K562 (cell line): ENCODE measurements around the gene MBNL1. TPM values are rescaled to one million over a fixed set of nuclear protein-coding genes. Genes with fewer than 3 reads are reported as not detected.

ENCODE experiments used
- ATAC-seq: fragments of 200-7000 bp; cut with Tn5 transposase; 3 replicates; pipeline ENCODE4 v1.9.1; 2020; ENCODE audit warnings: moderate library complexity
- BruUV-seq: library from RNA; stranded (reverse); fragments of 400-500 nt; replicated peaks from 2 replicates; lab custom pipeline; 2021; lab: Mats Ljungman, UMichigan
- CTCF ChIA-PET: fragments of 300-600 bp; formaldehyde crosslinking; extraction: SDS; loops from one replicate; lab custom pipeline; 2021; ENCODE audit warnings: low intra/inter-chr PET ratio; lab: Yijun Ruan, JAX
- POLR2A ChIA-PET: fragments of 300-600, 350-650 bp; sonication (Branson Sonifier 250); formaldehyde crosslinking; extraction: SDS; loops from one replicate; lab custom pipeline; 2021; ENCODE audit warnings: antibody characterized with exemption, inconsistent platforms; lab: Yijun Ruan, JAX
- DNase-seq, 4 experiments: peaks; one replicate each; pipeline versions ENCODE4 v3.0.0 to v3.0.0-alpha.2; 2011 to 2018; ENCODE audit warnings: low spot score in 3 of 4, mixed read lengths in 3 of 4; ENCODE audit errors: extremely low read depth in 1 of 4
- FAIRE-seq: peaks from 2 replicates; lab custom pipeline; 2011; peaks lifted over from hg19 to GRCh38; lab: Jason Lieb, UNC
- H2AFZ ChIP-seq: 2 replicates; pipeline ENCODE4 v1.6.0; 2011; ENCODE audit warnings: low read depth, low read length, control low read depth, inconsistent platforms
- H3K27ac ChIP-seq: fragments of 200-600 bp; 3 replicates; pipeline ENCODE4 v1.8.0; 2011; ENCODE audit warnings: low read depth, mild to moderate bottlenecking, control low read depth, inconsistent platforms, low read length, moderate library complexity, mixed read lengths; ENCODE audit errors: extremely low read depth
- H3K27me3 ChIP-seq, 2 experiments: fragments of 300-600 bp in 1 of 2; 2 replicates in 1 of 2; 3 replicates in 1 of 2; pipeline versions ENCODE4 v1.6.0 to v1.8.0; 2011; ENCODE audit warnings: inconsistent platforms in 2 of 2, low read length in 2 of 2, mild to moderate bottlenecking in 1 of 2, mixed read lengths in 1 of 2, moderate library complexity in 1 of 2; ENCODE audit not compliant: control insufficient read depth in 2 of 2, insufficient read depth in 2 of 2
- H3K36me3 ChIP-seq: fragments of 300-600 bp; 3 replicates; pipeline ENCODE4 v1.8.0; 2011; ENCODE audit warnings: mild to moderate bottlenecking, low read length, inconsistent platforms; ENCODE audit not compliant: control insufficient read depth, insufficient read depth
- H3K4me1 ChIP-seq, 2 experiments: fragments of 200-600 bp in 1 of 2; replicated peaks in 1 of 2; 2 replicates in 1 of 2; 3 replicates in 1 of 2; pipeline versions ENCODE4 v1.5.1 to v1.8.0; 2011; ENCODE audit warnings: inconsistent platforms in 2 of 2, low read length in 2 of 2, mild to moderate bottlenecking in 1 of 2, mixed read lengths in 1 of 2, moderate library complexity in 1 of 2; ENCODE audit not compliant: control insufficient read depth in 2 of 2, insufficient read depth in 2 of 2
- H3K4me2 ChIP-seq: 2 replicates; pipeline ENCODE4 v1.6.1; 2011; ENCODE audit warnings: low read length, control low read depth, inconsistent platforms, mixed read lengths; ENCODE audit not compliant: insufficient read depth
- H3K4me3 ChIP-seq: fragments of 200-600 bp; sonication (generic), shearing (Covaris generic); 2 replicates; pipeline ENCODE4 v1.5.1; 2016; ENCODE audit warnings: control low read depth, inconsistent platforms
- H3K79me2 ChIP-seq: fragments of 200-600 bp; 3 replicates; pipeline ENCODE4 v1.8.0; 2011; ENCODE audit warnings: low read length, inconsistent platforms; ENCODE audit not compliant: control insufficient read depth, insufficient read depth
- H3K9ac ChIP-seq, 2 experiments: 2 replicates each; pipeline versions ENCODE4 v1.6.0 to v1.6.1; 2011; ENCODE audit warnings: low read depth in 2 of 2, low read length in 2 of 2, control low read depth in 1 of 2, inconsistent platforms in 1 of 2, mild to moderate bottlenecking in 1 of 2, mixed read lengths in 1 of 2; ENCODE audit not compliant: insufficient read depth in 1 of 2
- H3K9me1 ChIP-seq: one replicate; pipeline ENCODE4 v1.6.0; 2011; ENCODE audit warnings: inconsistent platforms, mild to moderate bottlenecking, low read length, moderate library complexity; ENCODE audit not compliant: control insufficient read depth, insufficient read depth
- H3K9me3 ChIP-seq: replicated peaks from 2 replicates; pipeline ENCODE4 v1.5.1; 2011; ENCODE audit warnings: low read depth, low read length, inconsistent platforms; ENCODE audit not compliant: control insufficient read depth, insufficient read depth
- H4K20me1 ChIP-seq: replicated peaks from 2 replicates; pipeline ENCODE4 v1.6.1; 2011; ENCODE audit warnings: low read length, inconsistent platforms, mixed read lengths; ENCODE audit not compliant: control insufficient read depth, insufficient read depth
- E2F8 ChIP-seq: fragments of 450-650 bp; IDR thresholded peaks from 2 replicates; pipeline ENCODE4 v1.7.1; 2018; ENCODE audit warnings: mild to moderate bottlenecking, low read depth; ENCODE audit not compliant: partially characterized antibody
- FOXK2 ChIP-seq, 2 experiments: fragments of 450-650 bp; IDR thresholded peaks in 1 of 2; conservative IDR thresholded peaks in 1 of 2; 2 replicates each; pipeline ENCODE4 v1.6.1; 2016; ENCODE audit warnings: low read depth in 2 of 2, mild to moderate bottlenecking in 1 of 2
- HOXB6 ChIP-seq: fragments of 250-450 bp; sonication (Bioruptor Pico); IDR thresholded peaks from 2 replicates; pipeline ENCODE4 v1.5.1; 2022; ENCODE audit warnings: mild to moderate bottlenecking, borderline replicate concordance
- TAF15 ChIP-seq: fragments of 200-400 bp; formaldehyde crosslinking; IDR thresholded peaks from 2 replicates; pipeline ENCODE4 v1.6.1; 2017; ENCODE audit warnings: mild to moderate bottlenecking, low read depth, low read length, moderate library complexity
- ZNF12 ChIP-seq: sonication (generic); formaldehyde crosslinking; IDR thresholded peaks from 2 replicates; pipeline ENCODE4 v1.4.0; 2020; ENCODE audit warnings: mild to moderate bottlenecking, missing genetic modification reagents
- ZNF766 ChIP-seq: fragments of 200-800 bp; sonication (Bioruptor generic); conservative IDR thresholded peaks from 2 replicates; pipeline ENCODE4 v1.6.1; 2016; ENCODE audit warnings: missing genetic modification characterization, missing compliant biosample characterization
- WGBS: fragments of 100-300 bp; shearing (Covaris generic); methylation state at CpG from one replicate; pipeline ENCODE4 v1.1.6; 2016; ENCODE audit warnings: low coverage, mixed read lengths; ENCODE audit not compliant: insufficient coverage; ENCODE audit errors: missing lambda C conversion rate; 5-methylcytosine and 5-hydroxymethylcytosine counted together
- in situ Hi-C: fragments of 300-500 bp; cut with MboI; formaldehyde crosslinking; loops from 4 replicates; pipeline ENCODE4 v1.15.0; 2018; ENCODE audit warnings: inconsistent platforms, mixed read lengths
- intact Hi-C: fragments of 100-400 bp; cut with micrococcal nuclease; formaldehyde crosslinking; loops from 2 replicates; pipeline ENCODE4 v1.14.2; 2022
- polyA plus RNA-seq, 8 experiments: library from polyadenylated mRNA; depleted of rRNA in 4 of 8; stranded (reverse) in 5 of 8; unstranded in 3 of 8; fragments of >200 nt; fragmentation: Nextera tagmentation in 2 of 8; fragmentation: Illumina TruSeq in 1 of 8; extraction: Ambion mirVana in 2 of 8; extraction: Trizol in 1 of 8; gene quantifications; 2 replicates each; pipeline versions ENCODE4 v1.2.1 to v1.2.3, GENCODE V29; 2011 to 2014; ENCODE audit warnings: inconsistent platforms in 1 of 8, missing spikeins in 1 of 8
- total RNA-seq, 7 experiments: library from RNA; depleted of rRNA in 6 of 7; stranded (reverse); fragments of >200 nt in 6 of 7; fragmentation: Illumina TruSeq in 2 of 7; extraction: Trizol in 2 of 7; gene quantifications; 2 replicates each; pipeline versions ENCODE4 v1.2.1 to v1.2.3, GENCODE V29; 2011 to 2021; ENCODE audit warnings: low replicate concordance in 1 of 7

The MBNL1 gene
- total and polyA plus RNA-seq, 9 of the 15 experiments (the other 6 are each of a cell fraction or from before 2014, with no cell fraction given), result 70.3 to 243 (median 220) TPM

- Histone ChIP-seq H3K9me3 (no peaks in the 10 kb centered on the region), H3K27me3 (no peaks in the 10 kb centered on the region), H3K9ac (no peak overlapping the region), H2AFZ (no peak overlapping the region), H3K4me1 (no peaks in the 10 kb centered on the region), H3K9me1 (no peaks in the 10 kb centered on the region), H3K27ac (no peak overlapping the region), H4K20me1 (no peaks in the 10 kb centered on the region), H3K4me2 (no peak overlapping the region), H3K79me2 (0 out of 3 replicates have a peak, but pooled peaks cover 4% of the 10 kb centered on the region), H3K4me3 (no peak overlapping the region), H3K36me3 (peaks cover 95% of the 10 kb centered on the region)
- ATAC-seq (no peak), FAIRE-seq (no peak), DNase-seq (no peak)
- CTCF ChIA-PET, result no interaction called here
- BruUV-seq, result no TSS peak
- POLR2A ChIA-PET, result no interaction called here
- TF ChIP-seq TAF15 (no peak), E2F8 (no peak), FOXK2 (conservative IDR thresholded peaks at IDR 0.05 in 1 of 2, IDR thresholded peaks at IDR 0.05 in 1 of 2; ENCODE audit: low read depth in 2 of 2) (no peak), ZNF12 (CRISPR knock-in tag) (no peak), HOXB6 (no peak), ZNF766 (CRISPR knock-in tag) (no peak)
- intact Hi-C loops (no loop called here), in situ Hi-C loops (no loop called here)
- 95% methylated on average over 1 of the region's 1 CpG for WGBS
These were observed 192.7 kb downstream of the MBNL1 start for GRCh38 chr3:152461460-152461859.
